Hematopoietic multipotent progenitor cell treated with erythropoietin and hydrocortisone succinate and interleukin-3 and kit ligand, for 6 days (in vitro differentiated cells): ENCODE results near the gene DIS3L2.

Experiments
- DNase-seq: peaks from one replicate; pipeline ENCODE4 v3.0.0-alpha.2; 2015

DIS3L2 gene

DNA sequence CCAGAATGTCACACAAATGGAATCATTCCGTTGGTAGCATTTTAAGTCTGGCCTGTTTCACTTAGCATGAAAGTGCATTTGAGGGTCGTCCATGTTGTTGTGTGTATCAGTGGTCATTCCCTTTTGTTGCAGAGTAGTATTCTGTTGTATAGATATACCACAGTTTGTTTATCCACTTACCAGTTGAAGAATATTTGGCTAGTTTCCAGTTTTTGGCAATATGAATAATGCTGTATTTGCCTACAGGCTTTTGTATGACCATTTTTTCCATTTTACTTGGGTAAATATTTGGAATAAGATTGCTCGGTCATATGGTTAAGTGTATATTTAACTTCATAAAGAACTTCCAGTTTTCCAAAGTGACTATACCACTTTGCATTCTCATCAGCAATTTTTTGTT, 317.0 kb downstream of the DIS3L2 start:
- DNase-seq: no peak

DNA sequence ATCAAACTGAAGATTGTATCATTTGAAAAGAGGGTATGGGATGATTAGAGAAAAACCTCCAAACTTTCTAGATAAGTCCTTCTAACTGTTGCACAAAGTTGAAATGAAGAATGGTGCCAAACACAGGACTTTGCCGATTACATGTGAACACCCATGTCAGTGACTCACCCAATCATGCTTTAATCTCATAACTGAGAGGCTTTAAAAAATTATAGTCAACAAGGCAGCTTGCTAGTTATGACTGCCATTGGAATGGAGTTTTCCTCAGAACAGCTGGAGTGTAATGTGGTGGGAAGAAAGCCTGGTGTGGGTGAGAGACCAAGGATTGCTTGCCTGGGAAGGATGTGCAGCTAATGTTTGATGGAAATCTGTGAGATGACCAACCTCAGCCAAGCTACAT, 318.8 kb downstream of the DIS3L2 start:
- no peak for DNase-seq

GRCh38 chr2:232281858-232282507, 320.5 kb downstream of the DIS3L2 start:
- no peak for DNase-seq

DNA sequence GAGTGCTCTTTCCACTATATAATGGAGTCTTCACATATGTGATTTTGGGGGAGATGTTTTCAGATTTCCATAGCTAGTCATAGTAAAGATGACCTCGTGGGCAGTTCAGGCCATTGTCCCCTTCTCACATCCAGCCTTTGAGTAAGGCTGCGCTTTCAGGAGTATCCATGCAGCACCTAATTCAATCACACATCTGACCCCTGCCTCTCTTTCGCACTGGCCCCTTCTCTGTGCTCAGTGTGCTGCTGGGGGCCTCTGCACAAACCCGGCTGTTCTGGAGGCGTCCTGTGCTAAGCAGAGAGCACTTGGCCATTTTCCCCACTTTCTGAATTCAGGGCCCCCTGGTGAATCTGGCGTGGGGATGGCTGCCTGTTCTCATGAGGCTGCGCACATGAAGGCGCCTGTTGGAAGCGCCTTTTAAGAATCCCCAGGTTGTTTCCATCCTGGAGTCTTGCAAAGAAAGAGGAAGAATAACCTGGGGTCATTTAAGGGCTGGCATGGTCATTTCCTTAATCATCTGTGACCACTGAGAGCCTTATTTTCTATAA, 321.1 kb downstream of the DIS3L2 start:
- DNase-seq: no peak

GRCh38 chr2:232286001-232286868, 324.7 kb downstream of the DIS3L2 start:
- DNase-seq: no peak

GRCh38 chr2:232287316-232287715, 325.8 kb downstream of the DIS3L2 start:
- no peak for DNase-seq

DNA sequence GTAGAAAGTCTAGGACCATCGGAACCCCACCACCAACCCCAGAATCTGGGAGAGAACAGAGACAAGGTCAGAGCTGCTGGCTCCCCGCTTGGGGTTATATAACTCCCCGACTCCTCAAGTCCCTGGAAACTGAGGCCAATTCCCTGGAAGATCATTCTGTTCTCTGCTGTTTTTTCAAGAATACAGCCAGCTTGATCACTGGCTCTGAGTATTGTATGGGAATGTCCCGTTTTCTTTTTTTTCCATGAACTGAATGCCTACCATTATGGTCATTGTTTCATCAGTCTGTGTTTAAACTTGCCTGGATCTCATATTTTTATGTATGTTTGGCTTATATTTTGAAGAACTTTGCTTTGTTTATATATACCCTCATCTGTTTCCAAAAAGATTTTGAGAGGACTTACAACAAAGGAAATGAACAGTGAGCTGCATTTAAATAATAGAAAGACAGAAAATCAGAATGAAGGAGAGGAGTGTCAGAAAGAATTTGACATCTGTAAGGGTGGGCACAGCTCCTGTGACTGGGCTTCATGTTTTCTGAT, 327.0 kb downstream of the DIS3L2 start:
- DNase-seq: no peak

DNA sequence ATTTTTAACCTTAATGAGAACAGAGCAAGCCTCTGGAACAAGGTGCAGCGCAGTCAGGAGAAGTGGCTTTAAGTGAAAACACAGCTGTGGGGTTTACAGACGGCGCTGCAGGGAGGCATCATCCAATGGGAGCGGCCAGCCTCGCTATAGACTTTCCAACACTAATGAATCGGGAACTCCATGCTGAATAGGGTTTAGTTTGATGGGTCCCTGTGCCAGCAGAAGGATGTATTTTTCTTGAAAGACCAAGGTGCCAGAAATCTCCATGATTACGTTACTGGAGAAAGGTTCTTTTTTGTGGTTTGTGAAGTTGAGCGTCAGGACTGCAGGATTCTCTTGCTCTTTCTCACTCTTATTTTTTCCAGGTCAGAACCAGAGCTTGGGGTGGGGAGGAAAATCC, 329.2 kb downstream of the DIS3L2 start:
- no peak for DNase-seq

GRCh38 chr2:232291343-232291742, 329.8 kb downstream of the DIS3L2 start:
- no peak for DNase-seq

DNA sequence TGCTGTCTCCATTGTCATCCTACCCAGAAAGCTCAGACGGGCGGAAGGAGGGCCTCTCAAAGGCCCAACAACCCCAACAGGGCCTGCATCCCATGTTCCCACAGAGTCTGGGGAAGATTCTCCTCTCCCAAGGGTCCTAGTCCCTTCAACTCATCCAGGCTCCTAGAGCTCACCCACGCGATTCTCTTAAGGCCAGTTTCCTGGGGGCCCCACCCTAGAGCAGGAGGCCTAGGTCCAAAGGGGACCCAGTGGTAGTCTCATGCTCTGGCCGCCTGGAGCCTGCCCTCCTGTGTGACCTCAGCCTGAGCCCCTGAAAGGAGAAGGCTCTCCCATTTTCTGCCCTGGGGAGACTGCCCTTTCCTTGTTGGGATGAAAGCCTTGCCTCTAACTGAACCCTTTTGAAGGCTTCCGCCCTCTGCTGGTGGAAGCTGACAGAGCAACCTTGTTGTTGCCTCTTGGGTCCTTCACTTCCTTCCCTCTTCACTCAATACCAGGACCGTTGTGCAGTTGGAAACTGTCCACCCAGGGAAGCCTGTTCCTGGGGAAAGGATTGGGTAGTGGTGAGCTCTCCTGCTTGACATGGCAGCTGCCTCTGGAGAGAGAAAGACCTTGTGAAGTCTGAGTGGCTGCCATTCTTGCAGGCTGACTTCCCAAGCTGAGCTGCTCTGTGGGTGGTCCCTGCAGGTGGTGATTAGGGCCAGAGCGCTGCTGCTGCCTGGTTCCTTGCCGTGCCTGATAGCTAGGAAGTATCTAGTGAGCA, 331.1 kb downstream of the DIS3L2 start:
- DNase-seq: peak; percentile 85

DNA sequence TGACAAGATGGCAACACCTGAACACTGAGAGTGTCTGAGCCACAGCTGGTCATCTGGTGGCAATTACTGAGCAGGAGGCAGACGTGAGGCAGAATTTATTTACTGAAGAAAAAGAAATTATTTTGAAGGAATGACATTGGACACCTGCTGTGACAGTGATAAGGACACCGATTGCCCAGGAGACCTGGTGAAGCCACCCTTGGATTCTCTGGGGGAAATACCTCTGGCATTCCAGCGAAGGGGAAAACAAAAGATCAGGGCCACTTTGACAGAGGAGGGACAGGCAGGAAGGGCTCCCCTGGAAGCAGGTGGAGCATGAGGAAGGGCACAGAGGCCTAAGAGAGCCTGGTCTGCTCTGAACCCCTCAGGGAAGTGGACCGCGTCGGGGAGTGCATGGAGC, 331.7 kb downstream of the DIS3L2 start:
- no peak for DNase-seq

GRCh38 chr2:232295971-232296370, 334.5 kb downstream of the DIS3L2 start:
- no peak for DNase-seq

DNA sequence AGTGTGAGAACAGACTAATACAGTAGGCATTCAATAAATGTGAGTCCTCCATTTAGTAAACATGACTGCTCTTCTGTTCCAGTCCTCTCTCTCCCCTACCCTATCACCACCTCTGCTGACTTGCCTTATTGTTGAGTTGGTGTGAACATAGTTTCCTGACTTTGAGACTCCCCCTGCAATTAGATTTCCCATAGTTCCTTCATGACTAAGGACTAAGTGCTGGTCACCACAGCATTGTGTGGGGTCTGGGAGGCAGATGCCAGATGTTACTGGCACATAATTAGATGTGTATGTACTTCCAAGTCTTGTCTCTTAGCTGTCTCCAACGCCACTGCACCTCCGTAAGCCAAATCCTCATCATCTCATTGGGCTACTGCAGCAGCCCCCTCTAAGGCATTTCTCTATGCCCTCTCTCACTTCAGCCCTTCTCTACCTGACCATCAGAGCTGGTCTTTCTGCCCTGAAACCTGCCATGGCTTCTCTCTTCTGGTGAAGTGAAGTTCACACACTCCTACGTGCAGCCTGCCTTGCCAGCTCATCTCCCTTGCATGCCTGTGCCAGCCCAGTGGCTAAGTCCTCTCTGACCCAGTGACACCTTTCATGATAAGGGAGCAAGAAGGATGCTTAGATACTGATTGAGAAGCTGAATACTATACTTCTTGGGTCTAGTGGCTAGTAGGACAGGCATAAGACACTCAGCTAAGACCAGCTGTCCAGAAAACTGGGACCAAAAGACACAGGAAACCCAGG, 335.4 kb downstream of the DIS3L2 start:
- no peak for DNase-seq

- DNase-seq: peak; percentile 9
These were observed 337.6 kb downstream of the DIS3L2 start for GRCh38 chr2:232299084-232299483.

- no peak for DNase-seq
These were observed 338.6 kb downstream of the DIS3L2 start for GRCh38 chr2:232299927-232300674.

DNA sequence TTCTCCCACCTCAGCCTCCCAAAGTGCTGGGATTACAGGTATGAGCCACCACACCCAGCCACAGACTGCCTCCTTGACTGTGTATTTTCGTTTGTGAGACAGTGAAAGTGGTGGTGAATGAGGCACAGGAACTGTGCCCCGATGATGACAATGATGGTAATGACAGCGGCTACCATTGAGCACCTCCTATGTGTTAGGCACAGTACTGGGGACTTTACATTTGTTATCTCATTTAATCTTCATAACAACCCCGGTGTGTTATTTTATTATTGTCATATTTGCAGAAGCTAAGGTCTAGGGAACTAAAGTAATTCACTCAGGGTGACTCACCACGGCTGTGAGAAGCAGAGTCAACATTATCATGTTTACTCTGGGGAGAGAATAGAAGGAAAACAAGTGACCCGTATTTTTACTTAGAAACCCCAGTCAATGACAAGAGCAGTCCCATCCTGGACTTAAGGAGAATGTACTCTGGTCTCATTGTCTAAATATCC, 339.4 kb downstream of the DIS3L2 start:
- no peak for DNase-seq

DNA sequence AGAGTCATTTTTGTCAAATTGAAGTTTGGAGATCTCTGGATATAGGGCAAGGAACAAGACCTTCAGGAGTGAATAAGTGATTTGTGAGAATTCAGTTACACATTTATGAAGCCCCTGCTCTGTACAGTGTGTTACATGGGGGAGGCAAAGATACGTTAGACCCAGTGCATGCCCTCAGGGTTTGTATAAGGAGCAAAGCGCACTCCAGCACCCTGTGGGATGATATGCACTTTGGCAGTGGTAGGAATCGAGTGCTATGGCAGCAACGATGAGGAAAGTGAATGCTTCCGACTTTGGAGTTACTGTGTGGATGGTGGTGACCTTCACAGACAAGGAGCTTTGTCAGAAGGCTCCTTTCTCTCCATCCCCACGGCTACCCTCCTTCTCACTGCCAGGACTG, 342.7 kb downstream of the DIS3L2 start:
- DNase-seq: no peak

DNA sequence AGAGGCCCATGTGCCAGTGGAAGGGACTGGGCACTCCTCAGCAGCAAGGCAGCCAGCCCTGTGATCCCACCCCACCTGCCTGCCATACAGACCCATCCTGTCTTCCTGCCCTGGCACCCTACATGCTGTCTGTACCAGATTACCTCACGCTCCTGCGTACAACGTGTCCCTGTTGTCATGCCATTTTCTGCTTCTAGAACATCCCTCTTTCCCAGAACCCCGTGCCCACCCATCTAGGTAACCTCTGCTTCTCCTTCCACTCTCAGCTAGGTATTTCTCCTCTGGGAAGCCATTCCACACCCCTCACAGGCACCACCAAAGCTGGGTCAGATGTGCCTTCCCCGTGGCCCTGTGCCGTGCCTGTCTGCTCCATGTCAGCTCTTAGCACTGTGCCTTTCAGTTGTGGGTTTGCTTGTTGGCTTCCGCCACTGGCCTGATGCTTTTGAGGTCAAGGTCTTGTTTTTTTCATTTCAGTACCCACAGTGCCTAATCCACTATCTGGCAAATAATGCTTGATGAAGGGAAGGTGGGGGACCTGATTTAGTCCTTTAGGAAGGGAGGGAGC, 345.3 kb downstream of the DIS3L2 start:
- no peak for DNase-seq

GRCh38 chr2:232307854-232308253, 346.3 kb downstream of the DIS3L2 start:
- no peak for DNase-seq

DNA sequence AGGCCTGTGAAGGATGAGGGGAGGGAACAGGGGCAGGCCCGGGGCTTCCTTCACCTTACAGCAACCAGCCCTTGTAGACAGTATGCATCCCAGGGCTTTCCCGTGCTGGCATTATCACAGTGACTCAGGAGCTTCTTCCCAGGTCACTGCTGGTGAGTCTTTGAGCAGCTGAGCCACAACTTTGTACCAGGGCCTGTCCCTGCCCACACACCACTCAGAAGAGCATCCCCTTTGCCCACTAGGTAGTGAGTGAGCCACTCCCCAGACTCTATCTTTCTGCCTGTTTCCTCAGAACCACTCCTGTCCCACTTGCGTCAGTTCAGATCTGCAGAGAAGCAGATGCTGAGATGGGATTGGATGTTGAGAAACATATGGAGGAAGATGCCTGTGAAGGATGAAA, 347.5 kb downstream of the DIS3L2 start:
- DNase-seq: no peak

DNA sequence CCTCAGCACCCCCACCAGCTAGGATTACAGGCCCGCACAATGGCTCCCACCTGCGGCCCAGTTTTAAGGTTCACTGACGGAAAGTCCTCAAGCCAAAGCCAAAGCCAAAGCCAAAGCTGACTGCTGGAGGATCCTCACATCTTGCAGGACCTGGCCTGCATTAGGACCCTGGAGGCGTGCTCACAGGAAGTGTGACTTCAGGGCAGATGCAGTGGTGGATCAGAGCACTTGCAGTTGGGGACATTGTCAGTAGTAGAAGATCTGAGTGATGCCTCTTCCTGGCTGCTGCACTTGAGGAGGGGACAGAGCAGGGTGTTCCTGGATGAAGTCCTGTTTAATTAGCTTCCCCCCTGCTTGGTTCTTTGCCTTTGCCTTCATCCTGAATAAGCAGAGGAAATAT, 348.1 kb downstream of the DIS3L2 start:
- DNase-seq: no peak
